Mucosa of gallbladder (tissue), 1 donor: Measurements from ENCODE around the gene ERC1. TPM values are rescaled to one million over a fixed set of nuclear protein-coding genes. Genes with fewer than 3 reads are reported as not detected.
"Not testable (repeated sequence)": the region's sequence is repeated elsewhere in the genome, so short reads cannot be mapped to it uniquely, and the experiment has no call there.

ENCODE experiments used
- DNase-seq: peaks from one replicate; pipeline ENCODE4 v3.0.0-alpha.2; 2020; ENCODE audit warnings: low spot score
- total RNA-seq: library from RNA; stranded (reverse); gene quantifications from one replicate; pipeline ENCODE4 v1.2.1, GENCODE V29; 2021
- donor health status: DM: no; HTN: no; CAD: no.

Gene ERC1
- total RNA-seq, 1 donor from 2014 or later = 59.4 TPM

- DNase-seq = no peak
Measured at GRCh38 chr12:1122786-1123185, 131.8 kb downstream of the ERC1 start.

- no peak for DNase-seq
Measured at GRCh38 chr12:1126091-1126490, 135.1 kb downstream of the ERC1 start.

- DNase-seq = no peak
Measured at GRCh38 chr12:1127021-1127420, 136.0 kb downstream of the ERC1 start.

GRCh38 chr12:1130164-1130563 lies 139.1 kb downstream of the ERC1 start:
- DNase-seq = peak; percentile 81

GRCh38 chr12:1130571-1130970 lies 139.5 kb downstream of the ERC1 start:
- no peak for DNase-seq

GRCh38 chr12:1131811-1132224 lies 140.8 kb downstream of the ERC1 start:
- no peak for DNase-seq

- DNase-seq = no peak
Measured at GRCh38 chr12:1132311-1132710, 141.3 kb downstream of the ERC1 start.

GRCh38 chr12:1138691-1139090 lies 147.7 kb downstream of the ERC1 start:
- DNase-seq = no peak

GRCh38 chr12:1146758-1147157 lies 155.7 kb downstream of the ERC1 start:
- DNase-seq = not testable (repeated sequence)

- no peak for DNase-seq
Measured at GRCh38 chr12:1147821-1148220, 156.8 kb downstream of the ERC1 start.

- DNase-seq = no peak
Measured at GRCh38 chr12:1157046-1157445, 166.0 kb downstream of the ERC1 start.

- DNase-seq = no peak
Measured at GRCh38 chr12:1161197-1161596, 170.2 kb downstream of the ERC1 start.

- no peak for DNase-seq
Measured at GRCh38 chr12:1162081-1162760, 171.2 kb downstream of the ERC1 start.

GRCh38 chr12:1167784-1168183 lies 176.8 kb downstream of the ERC1 start:
- DNase-seq = no peak

- DNase-seq = no peak
Measured at GRCh38 chr12:1170411-1170810, 179.4 kb downstream of the ERC1 start.

- DNase-seq = no peak
Measured at GRCh38 chr12:1171657-1172408, 180.8 kb downstream of the ERC1 start.

- DNase-seq = no peak
Measured at GRCh38 chr12:1173781-1174617, 183.0 kb downstream of the ERC1 start.

- no peak for DNase-seq
Measured at GRCh38 chr12:1174659-1175058, 183.6 kb downstream of the ERC1 start.

- DNase-seq = no peak
Measured at GRCh38 chr12:1176191-1176590, 185.2 kb downstream of the ERC1 start.

GRCh38 chr12:1179128-1179527 lies 188.1 kb downstream of the ERC1 start:
- DNase-seq = no peak

GRCh38 chr12:1182069-1182468 lies 191.0 kb downstream of the ERC1 start:
- no peak for DNase-seq

- no peak for DNase-seq
Measured at GRCh38 chr12:1184402-1184801, 193.4 kb downstream of the ERC1 start.
